Esophagus muscularis mucosa (tissue), 4 donors: ENCODE measurements around the gene SLC5A6. TPM values are rescaled to one million over a fixed set of nuclear protein-coding genes. Genes with fewer than 3 reads are reported as not detected.

Experiments
- DNase-seq: peaks from one replicate; pipeline ENCODE4 v3.0.0-alpha.2; 2017; ENCODE audit errors: extremely low spot score
- H3K27ac ChIP-seq, 4 donors: fragments of 200-600 bp; sonication (generic); replicated peaks in 1 of 4; 1 replicate in 3 of 4; 2 replicates in 1 of 4; pipeline ENCODE4 v1.5.1; 2016 to 2019; ENCODE audit warnings: mild to moderate bottlenecking in 1 of 4
- H3K27me3 ChIP-seq, 4 donors: fragments of 200-600 bp; sonication (generic); one replicate each; pipeline versions ENCODE4 v1.5.1 to v1.6.0; 2016 to 2019
- H3K36me3 ChIP-seq, 4 donors: fragments of 200-600 bp; sonication (generic); one replicate each; pipeline ENCODE4 v1.5.1; 2016 to 2019
- H3K4me1 ChIP-seq, 4 donors: fragments of 200-600 bp; sonication (generic); one replicate each; pipeline ENCODE4 v1.5.1; 2016 to 2019
- H3K4me3 ChIP-seq, 4 donors: fragments of 200-600 bp; sonication (generic); 1 replicate in 2 of 4; 2 replicates in 2 of 4; pipeline ENCODE4 v1.5.1; 2016 to 2019; ENCODE audit warnings: mild to moderate bottlenecking in 4 of 4, moderate library complexity in 1 of 4
- H3K9me3 ChIP-seq, 4 donors: fragments of 200-600 bp; sonication (generic); 1 replicate in 3 of 4; 2 replicates in 1 of 4; pipeline ENCODE4 v1.5.1; 2016 to 2019
- EP300 ChIP-seq: sonication (generic); formaldehyde crosslinking; IDR thresholded peaks from one replicate; pipeline ENCODE4 v1.6.1; 2017; ENCODE audit warnings: antibody characterized with exemption
- POLR2A ChIP-seq: fragments of 450-650 bp; IDR thresholded peaks from one replicate; pipeline ENCODE4 v1.6.1; 2017; ENCODE audit warnings: antibody characterized with exemption, moderate library complexity, mild to moderate bottlenecking, low read depth
- POLR2AphosphoS5 ChIP-seq, 2 donors: sonication (generic); formaldehyde crosslinking; IDR thresholded peaks; one replicate each; pipeline ENCODE4 v1.6.1; 2017; ENCODE audit warnings: antibody characterized with exemption in 2 of 2
- WGBS: methylation state at CpG from one replicate; pipeline ENCODE4 v1.1.5; 2018; 5-methylcytosine and 5-hydroxymethylcytosine counted together
- intact Hi-C: fragments of 100-400 bp; cut with DNase I; formaldehyde crosslinking; loops from one replicate; pipeline ENCODE4 v1.15.1; 2023
- total RNA-seq, 4 donors: library from RNA; depleted of rRNA; stranded (reverse); fragments of >200 nt; gene quantifications; one replicate each; pipeline versions ENCODE4 v1.1.0 to v1.2.1, GENCODE V29; 2016
- TF ChIP-seq, protein P1 (sequence below), 3 experiments: fragments of 200-600 bp in 2 of 3; fragments of 450-650 bp in 1 of 3; sonication (generic) in 2 of 3; IDR thresholded peaks; one replicate each; pipeline ENCODE4 v1.5.1; 2017 to 2019; ENCODE audit warnings: antibody characterized with exemption in 3 of 3, mild to moderate bottlenecking in 2 of 3, moderate library complexity in 1 of 3

The SLC5A6 gene
- total RNA-seq, 4 donors from 2014 or later, result 7.5 to 21.5 (median 13.6) TPM

DNA sequence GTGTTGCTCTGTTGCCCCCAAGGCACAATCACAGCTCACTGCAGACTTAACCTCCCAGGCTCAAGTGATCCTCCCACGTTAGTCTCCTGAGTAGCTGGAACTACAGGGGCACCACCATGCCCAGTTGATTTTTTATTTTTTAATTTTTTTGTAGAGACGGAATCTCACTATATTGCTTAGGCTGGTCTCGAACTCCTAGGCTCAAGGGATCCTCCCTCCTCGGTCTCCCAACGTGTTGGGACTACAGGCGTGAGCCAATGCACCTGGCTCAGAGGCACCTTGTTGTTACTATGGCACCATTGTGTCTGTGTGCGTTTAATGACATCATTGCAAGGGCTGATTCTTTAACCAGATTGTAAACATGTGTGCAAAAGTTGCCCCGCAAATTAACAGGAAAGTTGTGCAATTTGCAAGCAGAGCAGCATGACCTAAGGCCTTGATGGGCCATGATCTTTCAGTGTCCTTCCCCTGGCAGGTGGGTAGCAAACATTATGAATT lies 40.7 kb downstream of the SLC5A6 start:
- peaks cover 0 to 30% (median 3%) of the 10 kb centered on the region in 4 donors for H3K27me3 ChIP-seq
- no peak overlapping the region for H3K4me3 ChIP-seq
- DNase-seq, result no peak
- WGBS, result 77% methylated on average over 8 of the region's 8 CpGs
- TF ChIP-seq POLR2A, result no peak
- TF ChIP-seq, protein P1, sequence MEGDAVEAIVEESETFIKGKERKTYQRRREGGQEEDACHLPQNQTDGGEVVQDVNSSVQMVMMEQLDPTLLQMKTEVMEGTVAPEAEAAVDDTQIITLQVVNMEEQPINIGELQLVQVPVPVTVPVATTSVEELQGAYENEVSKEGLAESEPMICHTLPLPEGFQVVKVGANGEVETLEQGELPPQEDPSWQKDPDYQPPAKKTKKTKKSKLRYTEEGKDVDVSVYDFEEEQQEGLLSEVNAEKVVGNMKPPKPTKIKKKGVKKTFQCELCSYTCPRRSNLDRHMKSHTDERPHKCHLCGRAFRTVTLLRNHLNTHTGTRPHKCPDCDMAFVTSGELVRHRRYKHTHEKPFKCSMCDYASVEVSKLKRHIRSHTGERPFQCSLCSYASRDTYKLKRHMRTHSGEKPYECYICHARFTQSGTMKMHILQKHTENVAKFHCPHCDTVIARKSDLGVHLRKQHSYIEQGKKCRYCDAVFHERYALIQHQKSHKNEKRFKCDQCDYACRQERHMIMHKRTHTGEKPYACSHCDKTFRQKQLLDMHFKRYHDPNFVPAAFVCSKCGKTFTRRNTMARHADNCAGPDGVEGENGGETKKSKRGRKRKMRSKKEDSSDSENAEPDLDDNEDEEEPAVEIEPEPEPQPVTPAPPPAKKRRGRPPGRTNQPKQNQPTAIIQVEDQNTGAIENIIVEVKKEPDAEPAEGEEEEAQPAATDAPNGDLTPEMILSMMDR (IDR thresholded peaks at IDR 0.05), result no peak
- no peak for TF ChIP-seq POLR2AphosphoS5 (IDR thresholded peaks at IDR 0.05)
- TF ChIP-seq EP300, result no peak
- peaks cover 0 to 9% (median 6%) of the 10 kb centered on the region in 4 donors for H3K4me1 ChIP-seq
- no peaks in the 10 kb centered on the region for H3K36me3 ChIP-seq
- intact Hi-C loops, result no loop called here
- no peak overlapping the region for H3K27ac ChIP-seq
- no peaks in the 10 kb centered on the region for H3K9me3 ChIP-seq

DNA sequence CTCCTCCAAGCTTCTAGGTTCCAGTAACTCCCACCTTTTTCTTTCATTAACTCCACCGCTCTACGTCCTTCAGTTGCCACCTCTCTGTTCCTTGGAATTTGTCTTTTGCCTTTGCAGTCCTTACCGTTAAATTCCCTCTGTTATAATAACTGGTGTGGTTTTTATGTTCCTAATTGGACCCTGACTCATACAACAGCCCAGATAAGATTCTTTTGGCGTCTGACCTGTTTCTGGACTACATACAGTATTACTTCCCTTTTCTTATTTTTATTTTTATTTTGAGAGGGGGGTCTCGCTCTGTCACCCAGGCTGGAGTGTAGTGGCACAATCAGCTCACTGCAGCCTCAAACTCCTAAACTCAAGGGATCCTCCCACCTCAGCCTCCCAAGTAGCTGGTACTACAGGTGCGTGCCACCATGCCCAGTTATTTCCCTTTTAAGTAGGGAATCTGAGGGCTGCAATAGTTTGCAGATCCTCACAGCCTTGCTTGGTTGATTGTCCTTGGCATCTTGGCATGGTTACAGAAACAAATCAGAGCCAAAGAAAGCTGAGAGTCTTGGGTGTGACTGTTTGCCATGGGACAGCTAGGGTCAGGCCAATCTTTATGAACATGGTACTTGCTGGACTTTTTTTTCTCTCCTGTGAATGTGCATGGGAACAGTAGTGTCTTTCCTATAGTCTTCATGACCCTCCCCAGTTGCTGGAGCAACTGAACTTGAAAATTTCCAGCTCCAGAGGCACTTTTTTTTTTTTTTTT lies 41.3 kb downstream of the SLC5A6 start:
- Histone ChIP-seq H3K36me3 (no peaks in the 10 kb centered on the region), H3K27ac (no peak overlapping the region), H3K4me3 (no peak overlapping the region), H3K9me3 (no peaks in the 10 kb centered on the region), H3K4me1 (peaks cover 0 to 9% (median 6%) of the 10 kb centered on the region in 4 donors), H3K27me3 (peaks cover 0 to 24% (median 3%) of the 10 kb centered on the region in 4 donors)
- WGBS, result 74% methylated on average over 6 of the region's 6 CpGs
- no peak for TF ChIP-seq EP300
- no peak for TF ChIP-seq POLR2A
- TF ChIP-seq POLR2AphosphoS5 (IDR thresholded peaks at IDR 0.05), result no peak
- TF ChIP-seq, protein P1 (IDR thresholded peaks at IDR 0.05), result no peak
- DNase-seq, result no peak
- intact Hi-C loops, result no loop called here

DNA sequence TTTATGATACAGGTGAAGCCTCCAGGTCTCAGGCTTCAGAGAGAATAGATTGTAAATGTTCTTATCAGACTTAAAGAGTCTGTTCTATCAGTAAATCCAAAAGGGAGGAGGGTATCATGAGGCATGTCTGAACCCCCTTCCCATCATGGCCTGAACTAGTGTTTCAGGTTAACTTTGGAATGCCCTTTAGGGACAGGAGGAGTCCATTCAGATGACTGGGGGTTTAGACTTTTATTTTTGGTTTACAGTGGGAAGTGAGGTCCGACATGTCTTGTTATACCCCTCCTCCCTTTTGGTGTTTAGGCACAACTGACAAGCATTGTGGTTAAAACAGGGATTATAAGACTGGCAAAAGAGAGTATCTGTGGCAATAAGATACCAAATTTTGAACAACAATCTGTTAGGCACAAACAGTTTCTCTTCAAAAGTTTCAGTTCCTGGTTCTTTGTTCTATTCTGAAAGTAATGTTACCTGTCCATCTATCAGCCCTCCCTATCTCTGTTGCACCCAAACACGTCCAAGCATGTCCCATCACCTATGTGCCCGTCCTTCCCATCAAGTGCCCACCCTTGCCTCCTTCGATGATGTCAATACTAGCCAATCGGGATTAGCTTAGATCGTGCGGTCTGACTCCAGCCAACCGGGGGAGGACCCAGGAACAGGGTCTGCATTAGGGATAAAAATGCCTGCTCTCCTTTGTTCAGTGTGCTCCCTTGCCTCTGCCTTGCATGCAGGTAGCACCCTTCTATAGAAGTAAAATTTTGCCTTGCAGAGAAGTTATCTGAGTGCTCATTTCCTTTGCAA lies 46.9 kb downstream of the SLC5A6 start:
- Histone ChIP-seq H3K9me3 (no peaks in the 10 kb centered on the region), H3K27me3 (peaks cover 0 to 10% (median 2%) of the 10 kb centered on the region in 4 donors), H3K4me1 (peaks cover 0 to 6% (median 5%) of the 10 kb centered on the region in 4 donors), H3K4me3 (no peak overlapping the region), H3K27ac (no peak overlapping the region), H3K36me3 (no peaks in the 10 kb centered on the region)
- no peak for TF ChIP-seq POLR2A
- no peak for TF ChIP-seq EP300
- TF ChIP-seq, protein P1 (IDR thresholded peaks at IDR 0.05), result no peak
- TF ChIP-seq POLR2AphosphoS5 (IDR thresholded peaks at IDR 0.05), result no peak
- DNase-seq, result no peak
- WGBS, result 86% methylated on average over 8 of the region's 8 CpGs
- intact Hi-C loops, result no loop called here

DNA sequence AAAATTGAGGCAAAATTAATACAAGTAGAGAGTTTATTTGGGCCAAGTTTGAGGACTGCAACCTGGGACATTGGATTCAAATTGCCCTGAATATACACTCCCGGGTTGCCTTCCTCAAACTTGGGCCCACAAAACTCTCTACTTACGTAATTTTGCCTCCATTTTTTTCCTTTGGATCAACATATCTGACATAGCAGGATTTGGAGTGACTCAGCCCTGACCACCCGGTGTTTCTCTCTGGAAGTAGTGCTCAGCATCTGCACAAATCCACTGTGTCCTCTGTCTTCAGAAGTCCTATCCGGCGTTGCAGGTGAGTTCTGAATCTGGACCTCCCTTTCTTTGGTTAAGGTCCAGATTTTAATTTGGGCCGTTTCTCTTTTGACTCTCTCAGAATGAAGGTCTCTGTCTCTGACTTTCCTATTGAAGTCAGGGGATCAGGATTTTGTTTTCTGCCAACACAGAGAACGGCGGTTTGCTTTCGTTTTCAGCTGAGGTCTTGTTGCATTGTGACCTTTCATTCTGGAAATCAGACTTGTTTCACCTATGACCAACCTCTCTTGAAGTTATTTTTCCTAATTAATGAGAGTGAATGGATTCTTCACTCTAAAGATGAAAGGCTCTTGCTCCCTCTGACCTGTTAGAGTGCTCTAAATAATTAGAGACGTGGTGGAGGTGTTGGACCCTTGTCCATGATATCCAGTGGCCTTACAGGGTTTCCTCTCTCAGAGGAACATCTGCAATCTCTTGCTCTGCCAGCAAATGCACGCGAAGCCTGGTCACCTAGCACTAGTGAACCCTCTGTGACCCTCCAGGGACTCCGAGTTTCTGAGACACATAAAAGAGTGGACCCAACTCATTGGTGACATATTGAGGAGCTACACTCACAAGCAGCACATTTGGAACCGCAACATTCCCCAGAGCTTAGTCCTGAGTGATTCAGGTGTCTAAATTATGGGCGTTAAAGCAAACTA lies 49.6 kb downstream of the SLC5A6 start:
- Histone ChIP-seq H3K9me3 (no peaks in the 10 kb centered on the region), H3K4me1 (no peaks in the 10 kb centered on the region), H3K4me3 (no peak overlapping the region), H3K27ac (no peak overlapping the region), H3K27me3 (no peaks in the 10 kb centered on the region), H3K36me3 (no peaks in the 10 kb centered on the region)
- DNase-seq, result no peak
- TF ChIP-seq, protein P1 (IDR thresholded peaks at IDR 0.05), result no peak
- TF ChIP-seq EP300 (no peak), POLR2A (no peak), POLR2AphosphoS5 (IDR thresholded peaks at IDR 0.05) (no peak)
- intact Hi-C loops, result no loop called here
- 83% methylated on average over 15 of the region's 15 CpGs for WGBS
